GM12892 (cell line): ENCODE measurements around the gene UBE2E1.

Experiments
- POLR2A ChIP-seq: IDR thresholded peaks from 2 replicates; pipeline ENCODE4 v1.6.1; 2011; ENCODE audit warnings: low read depth, low read length, control low read depth
- POLR2AphosphoS5 ChIP-seq: IDR thresholded peaks from 2 replicates; pipeline ENCODE4 v1.6.1; 2011; ENCODE audit warnings: low read depth, low read length, control low read depth

- TF ChIP-seq POLR2A: no peak
- TF ChIP-seq POLR2AphosphoS5: no peak
Measured at GRCh38 chr3:23926736-23927135, 121.0 kb downstream of the UBE2E1 start.
